DMS53 treated with DMSO at 0.1 percent for 48 hours (cell line): ENCODE results near the gene SLC27A5.
"Not testable (repeated sequence)": the region's sequence is repeated elsewhere in the genome, so short reads cannot be mapped to it uniquely, and the experiment has no call there.

Source experiments
- DNase-seq: peaks from one replicate; lab custom pipeline; 2025; ENCODE audit not compliant: unreplicated experiment; lab: John Stamatoyannopoulos, UW

The SLC27A5 gene

DNA sequence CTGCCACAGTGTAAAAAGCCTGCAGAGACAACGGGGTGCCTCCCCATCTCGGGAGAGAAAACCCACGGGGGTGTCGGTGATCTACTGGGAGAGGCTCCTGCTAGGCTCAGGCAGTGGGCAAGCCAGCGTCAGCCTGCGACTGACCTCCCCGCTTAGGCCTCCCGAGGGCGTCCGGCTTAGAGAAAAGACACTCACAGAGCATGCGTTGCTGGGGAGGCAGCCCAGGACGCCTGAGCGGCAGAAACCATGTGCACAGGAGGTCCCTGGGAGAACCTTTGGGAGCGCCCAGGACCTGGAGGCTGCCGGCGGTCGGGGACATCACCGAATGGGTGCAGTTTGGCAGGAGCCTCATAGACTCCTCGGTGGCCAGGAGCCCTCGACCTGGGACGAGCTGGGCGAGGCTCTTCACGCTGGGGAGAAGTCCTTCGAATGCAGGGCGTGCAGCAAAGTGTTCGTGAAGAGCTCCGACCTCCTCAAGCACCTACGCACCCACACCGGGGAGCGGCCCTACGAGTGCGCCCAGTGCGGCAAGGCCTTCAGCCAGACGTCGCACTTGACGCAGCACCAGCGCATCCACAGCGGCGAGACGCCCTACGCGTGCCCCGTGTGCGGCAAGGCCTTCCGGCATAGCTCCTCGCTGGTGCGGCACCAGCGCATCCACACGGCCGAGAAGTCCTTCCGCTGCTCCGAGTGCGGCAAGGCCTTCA, 40.8 kb downstream of the SLC27A5 start:
- DNase-seq: not testable (repeated sequence)

DNA sequence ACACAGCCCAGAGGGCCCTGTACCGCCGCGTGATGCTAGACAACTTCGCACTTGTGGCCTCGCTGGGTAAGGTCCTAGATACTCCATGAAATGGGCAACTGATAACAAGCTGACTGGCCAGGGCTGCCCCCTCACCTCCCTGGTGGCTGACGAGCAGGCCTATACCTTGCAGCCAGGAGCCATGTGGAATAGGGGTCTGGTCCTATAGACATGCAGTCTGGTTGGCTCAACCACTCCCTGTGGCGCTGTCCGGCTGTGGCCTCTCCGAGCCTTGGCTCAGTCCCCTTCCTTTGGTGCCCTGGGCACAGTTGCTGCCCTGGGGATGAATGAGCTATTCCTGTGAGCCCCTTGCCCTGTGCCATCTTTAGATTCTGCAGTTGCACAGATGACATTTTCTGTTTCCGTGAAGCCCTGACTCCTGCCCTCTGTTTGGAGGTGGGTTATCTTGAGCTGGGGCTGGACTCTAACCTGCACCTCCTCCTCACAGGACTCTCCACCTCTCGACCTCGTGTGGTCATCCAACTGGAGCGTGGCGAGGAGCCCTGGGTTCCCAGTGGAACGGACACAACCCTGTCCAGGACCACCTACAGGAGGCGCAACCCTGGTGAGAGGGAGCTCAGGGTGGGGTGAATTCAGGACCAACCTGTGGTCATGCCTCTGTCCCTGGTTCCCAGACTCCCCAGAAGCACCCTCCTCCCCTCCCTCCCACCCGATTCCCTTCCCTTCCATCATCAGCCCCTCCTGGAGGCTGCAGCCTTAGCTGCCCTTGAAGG, 42.4 kb downstream of the SLC27A5 start:
- no peak for DNase-seq

DNA sequence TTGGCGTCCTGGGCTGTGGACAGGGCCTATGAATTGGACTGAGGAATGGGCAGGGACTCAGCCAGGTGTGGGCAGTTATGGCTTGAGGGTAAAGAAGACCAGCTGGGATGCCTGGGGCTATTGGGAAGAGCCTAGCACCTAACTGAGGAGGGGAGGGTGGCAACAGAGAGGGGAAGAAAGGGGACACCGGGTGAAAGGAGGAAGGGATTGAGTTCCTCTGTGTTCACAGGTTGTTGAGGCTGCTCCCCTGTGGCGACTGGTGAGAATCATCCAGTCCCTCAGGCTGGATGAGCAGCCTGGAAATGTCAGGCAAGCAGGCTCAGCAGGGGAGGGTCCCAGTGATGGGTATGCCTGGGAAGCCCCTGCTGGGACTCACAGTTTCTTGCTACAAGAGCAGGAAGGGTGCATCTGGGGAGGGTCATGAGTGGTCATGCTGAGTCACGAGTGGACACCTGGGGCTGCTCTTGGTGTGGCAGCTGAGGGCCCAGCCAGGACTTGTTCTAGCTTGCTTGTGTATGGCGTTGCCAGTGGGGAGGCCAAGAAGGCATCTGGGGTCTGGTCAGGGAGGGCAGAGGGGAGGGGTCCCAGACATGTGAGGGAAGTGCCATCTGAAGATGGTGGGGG, 43.5 kb downstream of the SLC27A5 start:
- DNase-seq: no peak

DNA sequence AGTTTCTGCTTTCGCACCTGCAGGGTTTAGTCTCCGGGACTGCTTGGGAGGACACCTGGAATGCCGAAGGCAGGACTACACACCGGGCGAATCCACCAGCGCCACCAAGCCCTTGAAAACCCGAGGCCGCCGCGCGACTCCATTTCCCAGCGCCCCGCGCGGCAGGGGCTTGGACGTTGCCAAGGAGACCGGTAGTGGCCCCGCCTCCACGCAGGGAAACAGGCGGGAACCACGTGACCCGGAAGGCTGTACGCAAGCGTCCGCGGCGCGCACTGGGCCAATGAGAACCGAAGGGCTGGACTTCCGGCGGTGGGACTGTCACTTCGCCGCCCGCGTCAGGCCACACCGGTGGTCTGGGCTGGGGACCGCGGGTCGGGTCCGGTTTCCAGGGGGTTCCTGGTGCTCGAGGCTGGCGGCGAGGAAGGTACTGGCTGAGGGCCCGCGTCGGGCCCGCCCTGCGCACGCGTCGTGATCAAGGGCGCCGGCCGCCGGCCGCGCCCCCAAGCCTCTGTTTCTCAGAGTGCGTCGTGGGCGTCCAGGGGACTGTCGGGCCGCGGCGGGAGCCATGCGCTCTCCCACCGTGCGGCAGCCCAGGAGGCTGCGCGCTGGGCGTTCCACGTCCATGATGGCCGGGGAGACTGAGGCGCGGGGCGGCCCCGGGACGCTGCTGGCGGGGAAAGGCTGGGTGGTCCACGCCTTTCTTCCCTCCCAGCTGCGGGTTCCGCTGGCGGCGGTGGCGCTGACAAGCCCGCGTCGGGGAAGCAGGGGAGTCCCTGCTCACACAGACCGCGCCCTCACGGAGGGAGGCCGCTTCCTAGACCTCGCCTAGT, 44.8 kb downstream of the SLC27A5 start, which contains the start of gene ZNF324:
ZNF324 (plus strand) TSS at position 321 of the 830 bp plus-strand sequence. CDS start 2,106 bp downstream, outside the sequence.
- peak; percentile 95 for DNase-seq

DNA sequence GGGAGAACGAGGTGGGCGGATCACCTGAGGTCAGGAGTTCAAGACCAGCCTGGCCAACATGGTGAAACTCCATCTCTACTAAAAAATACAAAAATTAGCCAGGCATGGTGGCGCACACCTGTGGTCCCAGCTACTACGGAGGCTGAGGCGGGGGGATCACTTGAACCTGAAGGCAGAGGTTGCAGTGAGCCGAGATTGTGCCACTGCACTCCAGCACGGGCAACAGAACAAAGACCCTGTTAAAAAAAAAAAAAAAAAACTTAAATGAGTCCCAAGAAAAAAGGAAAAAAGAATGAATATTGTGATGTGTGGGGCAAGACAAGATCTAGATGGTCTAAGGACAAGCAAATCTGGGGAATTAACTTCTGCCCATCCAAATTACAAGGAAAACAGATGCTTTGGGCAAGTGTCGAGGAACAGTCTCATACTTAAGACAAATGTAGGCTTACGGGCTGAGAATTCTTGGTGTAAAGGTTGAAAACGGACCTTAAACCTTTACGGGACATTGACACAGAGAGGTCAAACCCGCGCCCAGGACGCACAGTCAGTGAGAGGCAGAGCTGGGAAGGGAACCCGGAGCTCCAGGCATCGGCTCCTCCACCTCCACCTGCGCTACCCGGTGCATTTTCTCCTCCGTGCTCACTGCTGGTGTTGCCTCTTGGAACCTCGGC, 45.6 kb downstream of the SLC27A5 start:
- DNase-seq: no peak

DNA sequence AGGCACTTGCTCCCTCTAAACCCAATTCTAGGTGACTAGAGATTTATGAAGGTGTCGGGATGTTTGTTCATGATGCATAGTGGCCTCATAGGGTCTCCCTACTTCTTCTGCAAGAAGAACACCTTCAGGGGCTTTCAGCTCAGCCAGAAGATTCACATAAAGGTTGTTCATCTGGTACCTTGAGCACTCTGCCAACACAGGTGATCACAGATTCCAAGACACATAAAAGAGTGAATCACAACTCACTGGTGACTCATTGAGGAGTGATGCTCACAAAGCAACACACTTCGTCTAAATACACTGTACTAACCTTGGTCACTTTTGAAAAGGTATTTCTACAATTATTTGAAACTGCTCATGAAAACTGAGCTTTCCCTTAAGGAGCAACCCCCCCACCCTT, 51.8 kb downstream of the SLC27A5 start:
- no peak for DNase-seq

DNA sequence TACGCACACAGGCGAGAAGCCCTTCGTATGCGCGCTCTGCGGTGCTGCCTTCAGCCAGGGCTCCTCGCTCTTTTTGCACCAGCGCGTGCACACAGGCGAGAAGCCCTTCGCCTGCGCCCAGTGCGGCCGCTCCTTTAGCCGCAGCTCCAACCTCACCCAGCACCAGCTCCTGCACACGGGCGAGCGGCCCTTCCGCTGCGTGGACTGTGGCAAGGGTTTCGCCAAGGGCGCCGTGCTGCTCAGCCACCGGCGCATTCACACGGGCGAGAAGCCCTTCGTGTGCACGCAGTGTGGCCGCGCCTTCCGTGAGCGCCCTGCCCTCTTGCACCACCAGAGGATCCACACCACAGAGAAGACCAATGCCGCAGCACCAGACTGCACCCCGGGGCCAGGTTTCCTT, 55.7 kb downstream of the SLC27A5 start:
- DNase-seq: no peak

DNA sequence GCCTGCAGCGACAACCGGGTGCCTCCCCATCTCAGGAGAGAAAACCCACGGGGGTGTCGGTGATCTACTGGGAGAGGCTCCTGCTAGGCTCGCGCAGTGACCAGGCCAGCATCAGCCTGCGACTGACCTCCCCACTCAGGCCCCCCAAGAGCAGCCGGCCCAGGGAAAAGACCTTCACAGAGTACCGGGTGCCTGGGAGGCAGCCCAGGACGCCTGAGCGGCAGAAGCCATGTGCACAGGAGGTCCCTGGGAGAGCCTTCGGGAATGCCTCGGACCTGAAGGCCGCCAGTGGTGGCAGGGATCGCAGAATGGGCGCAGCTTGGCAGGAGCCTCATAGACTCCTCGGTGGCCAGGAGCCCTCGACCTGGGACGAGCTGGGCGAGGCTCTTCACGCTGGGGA, 56.5 kb downstream of the SLC27A5 start:
- DNase-seq: no peak

DNA sequence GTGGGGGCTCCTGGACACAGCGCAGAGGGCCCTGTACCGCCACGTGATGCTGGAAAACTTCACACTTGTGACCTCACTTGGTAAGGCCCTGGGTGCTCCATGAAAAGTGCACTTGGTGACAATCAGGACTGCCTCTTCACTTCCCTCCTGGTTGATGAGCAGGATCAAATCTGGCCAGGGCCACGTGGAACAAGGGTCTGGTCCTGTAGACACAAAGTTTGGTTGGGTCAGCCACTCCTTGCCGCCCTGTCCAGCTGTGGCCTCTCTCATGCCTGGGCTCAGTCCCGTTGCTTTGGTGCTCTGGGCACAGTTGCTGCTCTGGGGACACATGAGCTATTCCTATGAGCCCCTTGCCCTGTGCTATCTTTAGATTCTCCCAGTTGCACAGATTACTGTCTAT, 58.0 kb downstream of the SLC27A5 start:
- DNase-seq: no peak

DNA sequence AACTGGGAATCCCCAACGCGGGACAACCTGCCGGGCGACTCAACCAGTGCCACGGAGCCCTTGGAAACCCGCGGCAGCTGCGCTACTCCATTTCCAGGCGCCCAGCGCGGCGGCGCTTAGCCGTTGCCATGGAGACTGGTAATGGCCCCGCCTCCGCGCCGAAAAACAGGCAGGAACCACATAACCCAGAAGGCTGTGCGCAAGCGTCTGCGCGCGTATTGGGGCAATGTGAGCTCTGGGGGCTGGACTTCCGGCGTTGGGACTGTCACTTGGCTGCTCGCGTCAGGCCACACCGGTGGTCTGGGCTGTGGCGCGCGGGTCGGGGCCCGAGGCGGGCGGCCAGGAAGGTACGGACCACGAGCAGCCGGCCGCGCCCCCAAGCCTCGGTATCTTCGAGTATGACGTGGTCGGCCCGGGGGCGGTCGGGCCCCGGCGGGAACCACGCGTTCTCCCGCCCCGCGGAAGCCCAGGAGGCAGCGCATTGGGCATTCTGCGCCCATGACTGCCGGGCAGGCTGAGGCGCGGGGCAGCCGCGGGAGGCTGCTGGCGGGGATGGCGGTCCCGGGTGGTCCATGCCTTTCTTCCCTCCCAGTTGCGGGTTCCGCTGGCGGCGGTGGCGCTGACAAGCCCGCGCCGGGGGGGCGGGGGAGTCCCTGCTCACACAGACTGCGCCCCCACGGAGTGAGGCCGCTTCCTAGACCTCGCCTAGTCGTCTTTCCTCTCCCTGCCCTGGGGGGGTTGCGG, 60.3 kb downstream of the SLC27A5 start, which contains the start of gene ZNF324B:
ZNF324B (plus strand) TSS at position 265 of the 744 bp plus-strand sequence. CDS start 2,080 bp downstream, outside the sequence.
- peak; percentile 92 for DNase-seq

DNA sequence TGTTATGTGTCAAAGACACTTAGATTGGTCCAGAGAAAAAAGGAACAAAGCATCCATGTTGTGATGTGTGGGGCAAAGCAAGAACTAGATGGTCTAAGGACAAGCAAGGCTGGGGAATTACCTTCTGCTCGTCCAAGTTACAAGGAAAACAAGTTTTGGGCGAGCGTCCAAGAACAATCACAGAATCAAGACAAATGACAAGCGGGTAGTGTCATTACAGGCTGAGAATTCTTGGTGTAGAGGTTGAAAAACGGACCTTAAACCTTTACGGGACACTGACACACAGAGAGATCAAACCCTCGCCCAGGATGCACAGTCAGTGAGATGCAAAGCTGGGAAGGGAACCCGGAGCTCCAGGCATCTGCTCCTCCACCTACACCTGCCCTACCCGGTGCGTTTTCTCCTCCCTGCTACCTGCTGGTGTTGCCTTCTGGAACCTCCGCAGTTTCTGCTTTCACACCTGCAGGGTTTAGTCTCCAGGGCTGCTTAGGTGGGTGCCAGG, 60.9 kb downstream of the SLC27A5 start:
- no peak for DNase-seq

DNA sequence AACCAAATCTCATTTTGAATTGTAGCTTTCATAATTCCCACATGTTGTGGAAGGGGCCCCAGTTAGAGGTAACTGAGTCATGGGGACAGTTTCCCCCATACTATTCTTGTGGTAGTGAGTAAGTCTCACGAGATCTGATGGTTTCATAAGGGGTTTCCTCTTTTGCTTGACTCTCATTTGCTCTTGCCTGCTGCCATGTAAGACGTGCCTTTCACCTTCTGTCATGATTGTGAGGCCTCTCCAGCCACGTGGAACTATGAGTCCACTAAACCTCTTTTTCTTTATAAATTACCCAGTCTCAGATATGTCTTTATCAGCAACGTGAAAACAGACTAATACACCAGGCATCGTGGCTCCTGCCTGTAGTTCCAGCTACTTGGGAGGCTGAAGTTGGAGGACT, 61.8 kb downstream of the SLC27A5 start:
- DNase-seq: not testable (repeated sequence)

DNA sequence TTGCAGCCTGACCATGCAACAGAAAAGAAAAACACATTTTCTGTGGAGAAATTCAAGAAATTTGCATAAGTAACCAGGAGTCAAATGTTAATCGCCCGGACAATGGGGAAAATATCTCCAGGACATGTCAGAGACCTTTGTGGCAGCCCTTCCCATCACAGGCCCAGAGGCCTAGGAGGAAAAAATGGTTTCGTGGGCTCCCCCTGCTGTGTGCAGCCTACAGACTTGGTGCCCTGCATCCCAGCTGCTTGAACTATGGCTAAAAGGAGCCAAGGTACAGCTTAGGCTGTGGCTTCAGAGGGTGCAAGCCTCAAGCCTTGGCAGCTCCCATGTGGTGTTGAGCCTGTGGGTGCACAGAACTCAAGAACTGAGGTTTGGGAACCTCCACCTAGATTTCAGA, 62.9 kb downstream of the SLC27A5 start:
- not testable (repeated sequence) for DNase-seq
